H1 (cell line): ENCODE data around the gene RAP1GAP. TPM values are rescaled to one million over a fixed set of nuclear protein-coding genes. Genes with fewer than 3 reads are reported as not detected.

Source experiments
- CTCF ChIA-PET: fragments of 300-600 bp; sonication (Branson Sonifier 250); formaldehyde crosslinking; loops from one replicate; lab custom pipeline; 2021; ENCODE audit not compliant: partially characterized antibody; lab: Charles Lee
- POLR2A ChIA-PET: fragments of 300-600 bp; sonication (Branson Sonifier 250); formaldehyde crosslinking; loops from one replicate; lab custom pipeline; 2021; ENCODE audit warnings: inconsistent platforms; ENCODE audit not compliant: partially characterized antibody; lab: Charles Lee
- DNase-seq, 2 experiments: peaks; one replicate each; pipeline versions ENCODE4 v3.0.0 to v3.0.0-alpha.2; 2010 to 2022; ENCODE audit warnings: low spot score in 2 of 2, low read depth in 1 of 2, mixed read lengths in 1 of 2
- FAIRE-seq: peaks from 2 replicates; lab custom pipeline; 2011; peaks lifted over from hg19 to GRCh38; lab: Jason Lieb, UNC
- H2AFZ ChIP-seq: 2 replicates; pipeline ENCODE4 v1.8.1; 2012; ENCODE audit warnings: low read length, inconsistent platforms
- H2AK5ac ChIP-seq: 2 replicates; pipeline ENCODE4 v1.6.1; 2013; ENCODE audit warnings: low read depth, low read length
- H2BK120ac ChIP-seq: replicated peaks from 2 replicates; pipeline ENCODE3; 2013; ENCODE audit warnings: low read depth, low read length, inconsistent platforms
- H2BK12ac ChIP-seq: 2 replicates; pipeline ENCODE4 v1.6.1; 2013; ENCODE audit warnings: low read depth, low read length
- H2BK15ac ChIP-seq: 2 replicates; pipeline ENCODE4 v1.6.1; 2013; ENCODE audit warnings: low read length
- H2BK20ac ChIP-seq: 2 replicates; pipeline ENCODE4 v1.6.1; 2013; ENCODE audit warnings: low read length
- H2BK5ac ChIP-seq: 2 replicates; pipeline ENCODE4 v1.6.1; 2013; ENCODE audit warnings: low read depth, low read length
- H3K14ac ChIP-seq: 2 replicates; pipeline ENCODE4 v1.6.1; 2013; ENCODE audit warnings: inconsistent platforms; ENCODE audit not compliant: insufficient read length
- H3K18ac ChIP-seq: 2 replicates; pipeline ENCODE4 v1.6.1; 2013; ENCODE audit warnings: low read length; ENCODE audit errors: extremely low read depth
- H3K23ac ChIP-seq: 2 replicates; pipeline ENCODE4 v1.6.1; 2013; ENCODE audit warnings: inconsistent platforms; ENCODE audit not compliant: insufficient read length
- H3K23me2 ChIP-seq: 2 replicates; pipeline ENCODE4 v1.6.1; 2013; ENCODE audit warnings: low read depth, low read length
- H3K27ac ChIP-seq: 2 replicates; pipeline ENCODE4 v1.6.1; 2011; ENCODE audit warnings: low read depth, low read length, inconsistent platforms
- H3K27me3 ChIP-seq, 4 experiments: replicated peaks in 1 of 4; 1 replicate in 1 of 4; 2 replicates in 3 of 4; pipeline versions ENCODE4 v1.6.1 to v1.8.1; 2011 to 2013; ENCODE audit warnings: low read length in 3 of 4, mild to moderate bottlenecking in 3 of 4, inconsistent platforms in 2 of 4, mixed read lengths in 2 of 4, moderate library complexity in 1 of 4; ENCODE audit not compliant: control insufficient read depth in 3 of 4, insufficient read depth in 3 of 4; ENCODE audit errors: extremely low read depth in 1 of 4
- H3K36me3 ChIP-seq, 4 experiments: 2 replicates each; pipeline versions ENCODE4 v1.6.1 to v1.8.1; 2011 to 2013; ENCODE audit warnings: mild to moderate bottlenecking in 4 of 4, low read length in 3 of 4, moderate library complexity in 2 of 4, control low read depth in 1 of 4, inconsistent platforms in 1 of 4; ENCODE audit not compliant: insufficient read depth in 4 of 4, control insufficient read depth in 2 of 4
- H3K4ac ChIP-seq: replicated peaks from 2 replicates; pipeline ENCODE3; 2013; ENCODE audit warnings: low read length, low read depth, mixed read lengths, inconsistent platforms; ENCODE audit not compliant: insufficient read length
- H3K4me1 ChIP-seq, 4 experiments: replicated peaks in 1 of 4; 1 replicate in 1 of 4; 2 replicates in 3 of 4; pipeline versions ENCODE4 v1.6.1 to v1.8.1; 2011 to 2013; ENCODE audit warnings: low read length in 3 of 4, inconsistent platforms in 2 of 4, mixed read lengths in 1 of 4; ENCODE audit not compliant: insufficient read depth in 4 of 4, control insufficient read depth in 3 of 4
- H3K4me2 ChIP-seq, 2 experiments: 2 replicates each; pipeline versions ENCODE4 v1.6.1 to v1.8.1; 2011 to 2013; ENCODE audit warnings: low read depth in 2 of 2, low read length in 2 of 2, control low read depth in 1 of 2, inconsistent platforms in 1 of 2, mild to moderate bottlenecking in 1 of 2; ENCODE audit not compliant: insufficient read depth in 1 of 2
- H3K4me3 ChIP-seq, 4 experiments: fragments of 200-600, 300-600 bp in 1 of 4; sonication (generic), shearing (Covaris generic), sonication (Bioruptor Twin) in 1 of 4; 2 replicates each; pipeline versions ENCODE4 v1.5.1 to v1.8.1; 2011 to 2016; ENCODE audit warnings: low read length in 4 of 4, low read depth in 3 of 4, control low read depth in 2 of 4, inconsistent platforms in 2 of 4, mild to moderate bottlenecking in 2 of 4, mixed read lengths in 1 of 4, moderate library complexity in 1 of 4; ENCODE audit not compliant: insufficient read depth in 2 of 4; ENCODE audit errors: extremely low read depth in 1 of 4
- H3K56ac ChIP-seq: replicated peaks from 2 replicates; pipeline ENCODE3; 2013; ENCODE audit warnings: low read depth, mild to moderate bottlenecking, mixed read lengths, low read length, inconsistent platforms; ENCODE audit not compliant: insufficient read length
- H3K79me1 ChIP-seq: 2 replicates; pipeline ENCODE4 v1.6.1; 2013; ENCODE audit warnings: low read depth, low read length, control low read depth
- H3K79me2 ChIP-seq, 2 experiments: 2 replicates each; pipeline versions ENCODE4 v1.6.1 to v1.8.1; 2012 to 2013; ENCODE audit warnings: low read length in 2 of 2, mild to moderate bottlenecking in 2 of 2, inconsistent platforms in 1 of 2; ENCODE audit not compliant: insufficient read depth in 2 of 2, control insufficient read depth in 1 of 2
- H3K9ac ChIP-seq, 4 experiments: replicated peaks in 1 of 4; 1 replicate in 1 of 4; 2 replicates in 3 of 4; pipeline versions ENCODE4 v1.6.1 to v1.8.1; 2011 to 2013; ENCODE audit warnings: low read depth in 3 of 4, low read length in 3 of 4, control low read depth in 2 of 4, mild to moderate bottlenecking in 2 of 4, moderate library complexity in 2 of 4, inconsistent platforms in 1 of 4; ENCODE audit errors: extremely low read depth in 1 of 4
- H3K9me3 ChIP-seq, 2 experiments: 2 replicates each; pipeline versions ENCODE4 v1.6.1 to v1.8.1; 2012 to 2013; ENCODE audit warnings: mild to moderate bottlenecking in 2 of 2, moderate library complexity in 2 of 2, control low read depth in 1 of 2, inconsistent platforms in 1 of 2, low read depth in 1 of 2, low read length in 1 of 2, mixed read lengths in 1 of 2; ENCODE audit not compliant: insufficient read depth in 2 of 2
- H4K20me1 ChIP-seq, 2 experiments: replicated peaks in 1 of 2; 2 replicates each; pipeline versions ENCODE3 to v1.8.1; 2011 to 2013; ENCODE audit warnings: inconsistent platforms in 2 of 2, low read length in 2 of 2, mild to moderate bottlenecking in 1 of 2; ENCODE audit not compliant: insufficient read depth in 2 of 2, control insufficient read depth in 1 of 2
- H4K5ac ChIP-seq: 2 replicates; pipeline ENCODE4 v1.6.1; 2013; ENCODE audit warnings: low read length, low read depth, mixed read lengths, inconsistent platforms; ENCODE audit not compliant: insufficient read length
- H4K8ac ChIP-seq: 2 replicates; pipeline ENCODE4 v1.8.0; 2013; ENCODE audit warnings: mild to moderate bottlenecking, moderate library complexity, low read length, inconsistent platforms; ENCODE audit not compliant: insufficient read depth; ENCODE audit errors: extremely low read depth
- H4K91ac ChIP-seq: replicated peaks from 2 replicates; pipeline ENCODE3; 2013; ENCODE audit warnings: low read length, mixed read lengths, inconsistent platforms; ENCODE audit not compliant: insufficient read length
- BACH1 ChIP-seq: IDR thresholded peaks from 2 replicates; pipeline ENCODE4 v1.6.1; 2012; ENCODE audit warnings: low read length, improper control_type of control experiment
- FOSL1 ChIP-seq: IDR thresholded peaks from 2 replicates; pipeline ENCODE4 v1.6.1; 2011; ENCODE audit warnings: mild to moderate bottlenecking, low read depth, low read length, moderate library complexity; ENCODE audit not compliant: insufficient read depth
- MAFK ChIP-seq: IDR thresholded peaks from 2 replicates; pipeline ENCODE4 v1.6.1; 2012; ENCODE audit warnings: low read depth, mild to moderate bottlenecking, improper control_type of control experiment, low read length
- NRF1 ChIP-seq: IDR thresholded peaks from 2 replicates; pipeline ENCODE4 v1.6.1; 2011; ENCODE audit warnings: mild to moderate bottlenecking, low read depth, low read length, improper control_type of control experiment
- SAP30 ChIP-seq: fragments of 300-600 bp; sonication (generic); IDR thresholded peaks from 2 replicates; pipeline ENCODE4 v1.7.1; 2012; ENCODE audit warnings: low read length, moderate library complexity, mild to moderate bottlenecking, inconsistent platforms; ENCODE audit not compliant: insufficient read depth, insufficient replicate concordance
- WGBS, 2 experiments: shearing (Covaris generic) in 1 of 2; methylation state at CpG; one replicate each; pipeline versions ENCODE4 v1.1.6 to v1.1.7; 2013 to 2015; ENCODE audit warnings: low lambda C conversion rate in 2 of 2, mixed read lengths in 2 of 2, inconsistent platforms in 1 of 2, low coverage in 1 of 2, missing lambda C conversion rate in 1 of 2; ENCODE audit not compliant: insufficient replicate concordance in 2 of 2, insufficient coverage in 1 of 2, insufficient read length in 1 of 2; ENCODE audit errors: extremely low coverage in 1 of 2, missing lambda C conversion rate in 1 of 2; 5-methylcytosine and 5-hydroxymethylcytosine counted together
- polyA plus RNA-seq, 7 experiments: library from polyadenylated mRNA; depleted of rRNA in 3 of 7; stranded (reverse) in 5 of 7; unstranded in 2 of 7; fragments of >200 nt in 5 of 7; fragments of 200-250 nt in 2 of 7; gene quantifications; 1 replicate in 5 of 7; 2 replicates in 1 of 7; 4 replicates in 1 of 7; pipeline versions ENCODE4 v1.2.1 to v1.2.3, GENCODE V29; 2011 to 2013; ENCODE audit warnings: missing spikeins in 2 of 7, mixed read lengths in 2 of 7
- total RNA-seq: library from RNA; stranded (reverse); fragmentation: NEBNext Ultra II Directional; extraction: Animal tissue kit (Norgen Biotek cat#: 25700); gene quantifications from 2 replicates; pipeline ENCODE4 v1.2.1, GENCODE V29; 2021
- TF ChIP-seq, protein P1 (sequence below), 3 experiments: IDR thresholded peaks; 1 replicate in 2 of 3; 2 replicates in 1 of 3; pipeline versions ENCODE4 v1.5.1 to v1.6.1; 2011; ENCODE audit warnings: low read length in 3 of 3, mild to moderate bottlenecking in 3 of 3, inconsistent platforms in 2 of 3, low read depth in 1 of 3, moderate library complexity in 1 of 3; ENCODE audit not compliant: insufficient read depth in 1 of 3; ENCODE audit errors: control extremely low read depth in 1 of 3

The RAP1GAP gene
- total and polyA plus RNA-seq, 2 of the 8 experiments (the other 6 are each of a cell fraction or from before 2014, with no cell fraction given): 8.4 TPM

DNA sequence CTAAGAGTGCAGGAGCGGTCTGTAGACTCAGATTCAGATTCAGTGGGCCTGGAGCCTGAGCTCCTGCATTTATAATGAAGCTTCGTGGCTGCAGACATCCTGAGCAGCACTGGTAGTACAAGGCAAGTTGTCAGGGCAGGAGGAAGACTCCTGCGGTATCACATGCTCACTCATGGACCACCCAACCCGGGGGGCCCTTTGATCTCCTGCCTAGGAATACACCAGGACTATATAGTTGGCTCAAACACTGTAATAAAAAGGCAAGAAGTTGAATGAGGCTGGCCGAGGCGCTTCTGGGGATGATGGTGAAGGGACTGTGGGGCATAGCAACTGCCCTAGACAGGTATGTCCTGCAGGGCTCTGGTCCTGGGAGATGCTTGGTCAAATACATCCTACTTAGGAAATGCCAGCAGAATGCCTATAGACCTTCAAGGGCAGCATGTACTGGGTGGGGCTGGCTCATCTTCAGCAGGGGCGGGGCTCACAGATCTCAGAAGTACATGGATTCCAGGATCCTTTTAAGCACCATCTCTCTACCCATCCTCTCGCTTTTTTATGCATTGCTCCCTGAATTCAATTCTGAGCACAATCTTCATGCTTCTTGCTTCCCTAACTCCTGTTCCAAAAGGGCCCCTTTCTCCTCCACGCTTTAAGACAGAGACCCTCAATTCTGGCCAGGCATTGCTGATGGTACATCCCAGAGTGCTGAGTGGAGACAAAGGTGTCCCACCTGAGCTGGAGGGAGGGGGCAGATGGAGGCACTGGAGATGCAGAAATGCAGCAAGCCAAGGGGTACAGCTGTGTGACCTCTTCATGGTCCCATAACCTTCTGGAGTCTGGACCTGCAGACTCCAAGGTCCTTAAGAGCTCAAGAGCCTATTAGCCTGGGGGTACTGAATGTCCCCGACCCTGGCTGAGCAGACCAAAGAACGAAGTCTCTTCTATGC, 2.1 kb upstream of the RAP1GAP start:
- H4K91ac ChIP-seq: no peak overlapping the region
- no peak overlapping the region for H3K4ac ChIP-seq
- H4K5ac ChIP-seq: no peak overlapping the region
- H2BK120ac ChIP-seq: no peak overlapping the region
- H2BK5ac ChIP-seq: no peak overlapping the region
- FAIRE-seq (no peak), DNase-seq (no peak)
- ChIA-PET CTCF (interaction anchor here (0.6 to 4.6 kb wide), 7 partner anchors 10 to 1164 kb away, joined by 3 to 25 read pairs (median 4); no protein-coding TSS in a partner anchor), POLR2A (interaction anchor here (0.6 to 2.8 kb wide), 5 partner anchors 11 to 40 kb away, joined by 3 to 19 read pairs (median 3); no protein-coding TSS in a partner anchor)
- no peak overlapping the region for H3K14ac ChIP-seq
- H3K79me1 ChIP-seq: no peaks in the 10 kb centered on the region
- 88% methylated on average over 11 of the region's 11 CpGs; no CpG with 5 or more reads in 1 of the 2 experiments for WGBS, 2 experiments
- H3K9ac ChIP-seq: no peak overlapping the region
- H4K8ac ChIP-seq: no peak overlapping the region
- H3K23ac ChIP-seq: no peak overlapping the region
- no peaks in the 10 kb centered on the region for H3K9me3 ChIP-seq
- no peak overlapping the region for H2AFZ ChIP-seq
- no peak overlapping the region for H2BK15ac ChIP-seq
- no peaks in the 10 kb centered on the region for H3K79me2 ChIP-seq
- no peak overlapping the region for H2BK20ac ChIP-seq
- no peak for TF ChIP-seq SAP30
- TF ChIP-seq FOSL1: no peak
- TF ChIP-seq, protein P1, sequence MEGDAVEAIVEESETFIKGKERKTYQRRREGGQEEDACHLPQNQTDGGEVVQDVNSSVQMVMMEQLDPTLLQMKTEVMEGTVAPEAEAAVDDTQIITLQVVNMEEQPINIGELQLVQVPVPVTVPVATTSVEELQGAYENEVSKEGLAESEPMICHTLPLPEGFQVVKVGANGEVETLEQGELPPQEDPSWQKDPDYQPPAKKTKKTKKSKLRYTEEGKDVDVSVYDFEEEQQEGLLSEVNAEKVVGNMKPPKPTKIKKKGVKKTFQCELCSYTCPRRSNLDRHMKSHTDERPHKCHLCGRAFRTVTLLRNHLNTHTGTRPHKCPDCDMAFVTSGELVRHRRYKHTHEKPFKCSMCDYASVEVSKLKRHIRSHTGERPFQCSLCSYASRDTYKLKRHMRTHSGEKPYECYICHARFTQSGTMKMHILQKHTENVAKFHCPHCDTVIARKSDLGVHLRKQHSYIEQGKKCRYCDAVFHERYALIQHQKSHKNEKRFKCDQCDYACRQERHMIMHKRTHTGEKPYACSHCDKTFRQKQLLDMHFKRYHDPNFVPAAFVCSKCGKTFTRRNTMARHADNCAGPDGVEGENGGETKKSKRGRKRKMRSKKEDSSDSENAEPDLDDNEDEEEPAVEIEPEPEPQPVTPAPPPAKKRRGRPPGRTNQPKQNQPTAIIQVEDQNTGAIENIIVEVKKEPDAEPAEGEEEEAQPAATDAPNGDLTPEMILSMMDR (IDR thresholded peaks at IDR 0.05; ENCODE audit: control extremely low read depth in 1 of 3, insufficient read depth in 1 of 3, low read depth in 1 of 3, low read length in 3 of 3): no peak
- no peak for TF ChIP-seq NRF1
- TF ChIP-seq MAFK: no peak
- no peak for TF ChIP-seq BACH1
- peaks cover 0 to 28% (median 19%) of the 10 kb centered on the region in 4 experiments; a peak in 5 of 7 replicates for H3K27me3 ChIP-seq
- H3K4me1 ChIP-seq: peaks cover 0 to 26% (median 8%) of the 10 kb centered on the region in 4 experiments; a peak in 6 of 7 replicates
- no peak overlapping the region for H3K56ac ChIP-seq
- H3K4me3 ChIP-seq: no peak overlapping the region
- H3K4me2 ChIP-seq: no peak overlapping the region
- H3K27ac ChIP-seq: no peak overlapping the region
- no peak overlapping the region for H2AK5ac ChIP-seq
- H2BK12ac ChIP-seq: no peak overlapping the region
- H4K20me1 ChIP-seq: peaks cover 0 to 2% of the 10 kb centered on the region in 2 experiments
- H3K36me3 ChIP-seq: no peaks in the 10 kb centered on the region
- H3K18ac ChIP-seq: 0 out of 2 replicates have a peak overlapping the region, but pooled peaks have one; percentile 24
- peaks cover 13% of the 10 kb centered on the region for H3K23me2 ChIP-seq
